K562 (cell line): ENCODE data around the gene USP22. TPM values are rescaled to one million over a fixed set of nuclear protein-coding genes. Genes with fewer than 3 reads are reported as not detected.

ENCODE experiments used
- ATAC-seq: fragments of 200-7000 bp; cut with Tn5 transposase; 3 replicates; pipeline ENCODE4 v1.9.1; 2020; ENCODE audit warnings: moderate library complexity
- BruUV-seq: library from RNA; stranded (reverse); fragments of 400-500 nt; replicated peaks from 2 replicates; lab custom pipeline; 2021; lab: Mats Ljungman, UMichigan
- CTCF ChIA-PET: fragments of 300-600 bp; formaldehyde crosslinking; extraction: SDS; loops from one replicate; lab custom pipeline; 2021; ENCODE audit warnings: low intra/inter-chr PET ratio; lab: Yijun Ruan, JAX
- POLR2A ChIA-PET: fragments of 300-600, 350-650 bp; sonication (Branson Sonifier 250); formaldehyde crosslinking; extraction: SDS; loops from one replicate; lab custom pipeline; 2021; ENCODE audit warnings: antibody characterized with exemption, inconsistent platforms; lab: Yijun Ruan, JAX
- DNase-seq, 4 experiments: peaks; one replicate each; pipeline versions ENCODE4 v3.0.0 to v3.0.0-alpha.2; 2011 to 2018; ENCODE audit warnings: low spot score in 3 of 4, mixed read lengths in 3 of 4; ENCODE audit errors: extremely low read depth in 1 of 4
- FAIRE-seq: peaks from 2 replicates; lab custom pipeline; 2011; peaks lifted over from hg19 to GRCh38; lab: Jason Lieb, UNC
- H2AFZ ChIP-seq: 2 replicates; pipeline ENCODE4 v1.6.0; 2011; ENCODE audit warnings: low read depth, low read length, control low read depth, inconsistent platforms
- H3K27ac ChIP-seq: fragments of 200-600 bp; 3 replicates; pipeline ENCODE4 v1.8.0; 2011; ENCODE audit warnings: low read depth, mild to moderate bottlenecking, control low read depth, inconsistent platforms, low read length, moderate library complexity, mixed read lengths; ENCODE audit errors: extremely low read depth
- H3K27me3 ChIP-seq, 2 experiments: fragments of 300-600 bp in 1 of 2; 2 replicates in 1 of 2; 3 replicates in 1 of 2; pipeline versions ENCODE4 v1.6.0 to v1.8.0; 2011; ENCODE audit warnings: inconsistent platforms in 2 of 2, low read length in 2 of 2, mild to moderate bottlenecking in 1 of 2, mixed read lengths in 1 of 2, moderate library complexity in 1 of 2; ENCODE audit not compliant: control insufficient read depth in 2 of 2, insufficient read depth in 2 of 2
- H3K36me3 ChIP-seq: fragments of 300-600 bp; 3 replicates; pipeline ENCODE4 v1.8.0; 2011; ENCODE audit warnings: mild to moderate bottlenecking, low read length, inconsistent platforms; ENCODE audit not compliant: control insufficient read depth, insufficient read depth
- H3K4me1 ChIP-seq, 2 experiments: fragments of 200-600 bp in 1 of 2; replicated peaks in 1 of 2; 2 replicates in 1 of 2; 3 replicates in 1 of 2; pipeline versions ENCODE4 v1.5.1 to v1.8.0; 2011; ENCODE audit warnings: inconsistent platforms in 2 of 2, low read length in 2 of 2, mild to moderate bottlenecking in 1 of 2, mixed read lengths in 1 of 2, moderate library complexity in 1 of 2; ENCODE audit not compliant: control insufficient read depth in 2 of 2, insufficient read depth in 2 of 2
- H3K4me2 ChIP-seq: 2 replicates; pipeline ENCODE4 v1.6.1; 2011; ENCODE audit warnings: low read length, control low read depth, inconsistent platforms, mixed read lengths; ENCODE audit not compliant: insufficient read depth
- H3K4me3 ChIP-seq: fragments of 200-600 bp; sonication (generic), shearing (Covaris generic); 2 replicates; pipeline ENCODE4 v1.5.1; 2016; ENCODE audit warnings: control low read depth, inconsistent platforms
- H3K79me2 ChIP-seq: fragments of 200-600 bp; 3 replicates; pipeline ENCODE4 v1.8.0; 2011; ENCODE audit warnings: low read length, inconsistent platforms; ENCODE audit not compliant: control insufficient read depth, insufficient read depth
- H3K9ac ChIP-seq, 2 experiments: 2 replicates each; pipeline versions ENCODE4 v1.6.0 to v1.6.1; 2011; ENCODE audit warnings: low read depth in 2 of 2, low read length in 2 of 2, control low read depth in 1 of 2, inconsistent platforms in 1 of 2, mild to moderate bottlenecking in 1 of 2, mixed read lengths in 1 of 2; ENCODE audit not compliant: insufficient read depth in 1 of 2
- H3K9me1 ChIP-seq: one replicate; pipeline ENCODE4 v1.6.0; 2011; ENCODE audit warnings: inconsistent platforms, mild to moderate bottlenecking, low read length, moderate library complexity; ENCODE audit not compliant: control insufficient read depth, insufficient read depth
- H3K9me3 ChIP-seq: replicated peaks from 2 replicates; pipeline ENCODE4 v1.5.1; 2011; ENCODE audit warnings: low read depth, low read length, inconsistent platforms; ENCODE audit not compliant: control insufficient read depth, insufficient read depth
- H4K20me1 ChIP-seq: replicated peaks from 2 replicates; pipeline ENCODE4 v1.6.1; 2011; ENCODE audit warnings: low read length, inconsistent platforms, mixed read lengths; ENCODE audit not compliant: control insufficient read depth, insufficient read depth
- ERF ChIP-seq: fragments of 450-650 bp; formaldehyde crosslinking; IDR thresholded peaks from 2 replicates; pipeline ENCODE4 v1.4.0; 2020; ENCODE audit warnings: mild to moderate bottlenecking, mixed read lengths
- RBM17 ChIP-seq: fragments of 200-400 bp; formaldehyde crosslinking; IDR thresholded peaks from 2 replicates; pipeline ENCODE4 v1.6.1; 2017; ENCODE audit warnings: low read depth, mild to moderate bottlenecking, low read length, borderline replicate concordance
- STAT5A ChIP-seq: IDR thresholded peaks from 2 replicates; pipeline ENCODE4 v1.6.1; 2012; ENCODE audit warnings: low read length, inconsistent platforms, borderline replicate concordance
- ZC3H11A ChIP-seq: IDR thresholded peaks from 2 replicates; pipeline ENCODE4 v1.6.1; 2012; ENCODE audit warnings: low read depth, low read length, improper control_type of control experiment
- ZNF217 ChIP-seq: sonication (generic); formaldehyde crosslinking; IDR thresholded peaks from 2 replicates; pipeline ENCODE4 v1.8.0; 2022; ENCODE audit warnings: mild to moderate bottlenecking, missing genetic modification reagents
- ZNF354B ChIP-seq: fragments of 250-450 bp; sonication (Bioruptor Pico); IDR thresholded peaks from 2 replicates; pipeline ENCODE4 v1.4.0; 2020
- WGBS: fragments of 100-300 bp; shearing (Covaris generic); methylation state at CpG from one replicate; pipeline ENCODE4 v1.1.6; 2016; ENCODE audit warnings: low coverage, mixed read lengths; ENCODE audit not compliant: insufficient coverage; ENCODE audit errors: missing lambda C conversion rate; 5-methylcytosine and 5-hydroxymethylcytosine counted together
- in situ Hi-C: fragments of 300-500 bp; cut with MboI; formaldehyde crosslinking; loops from 4 replicates; pipeline ENCODE4 v1.15.0; 2018; ENCODE audit warnings: inconsistent platforms, mixed read lengths
- intact Hi-C: fragments of 100-400 bp; cut with micrococcal nuclease; formaldehyde crosslinking; loops from 2 replicates; pipeline ENCODE4 v1.14.2; 2022
- polyA plus RNA-seq, 8 experiments: library from polyadenylated mRNA; depleted of rRNA in 4 of 8; stranded (reverse) in 5 of 8; unstranded in 3 of 8; fragments of >200 nt; fragmentation: Nextera tagmentation in 2 of 8; fragmentation: Illumina TruSeq in 1 of 8; extraction: Ambion mirVana in 2 of 8; extraction: Trizol in 1 of 8; gene quantifications; 2 replicates each; pipeline versions ENCODE4 v1.2.1 to v1.2.3, GENCODE V29; 2011 to 2014; ENCODE audit warnings: inconsistent platforms in 1 of 8, missing spikeins in 1 of 8
- total RNA-seq, 7 experiments: library from RNA; depleted of rRNA in 6 of 7; stranded (reverse); fragments of >200 nt in 6 of 7; fragmentation: Illumina TruSeq in 2 of 7; extraction: Trizol in 2 of 7; gene quantifications; 2 replicates each; pipeline versions ENCODE4 v1.2.1 to v1.2.3, GENCODE V29; 2011 to 2021; ENCODE audit warnings: low replicate concordance in 1 of 7
- TF ChIP-seq, protein P1 (sequence below), 2 experiments: fragments of 450-650 bp in 1 of 2; IDR thresholded peaks; 2 replicates each; pipeline ENCODE4 v1.6.1; 2011 to 2017; ENCODE audit warnings: low read depth in 2 of 2, antibody characterized with exemption in 1 of 2, borderline replicate concordance in 1 of 2, low read length in 1 of 2, mild to moderate bottlenecking in 1 of 2, mixed read lengths in 1 of 2; ENCODE audit not compliant: control insufficient read depth in 1 of 2
- TF ChIP-seq, protein P2 (sequence below): IDR thresholded peaks from 2 replicates; pipeline ENCODE4 v1.6.1; 2014; ENCODE audit warnings: antibody characterized with exemption

Gene USP22
- total and polyA plus RNA-seq, 9 of the 15 experiments (the other 6 are each of a cell fraction or from before 2014, with no cell fraction given) = 6.5 to 113 (median 58.9) TPM

DNA sequence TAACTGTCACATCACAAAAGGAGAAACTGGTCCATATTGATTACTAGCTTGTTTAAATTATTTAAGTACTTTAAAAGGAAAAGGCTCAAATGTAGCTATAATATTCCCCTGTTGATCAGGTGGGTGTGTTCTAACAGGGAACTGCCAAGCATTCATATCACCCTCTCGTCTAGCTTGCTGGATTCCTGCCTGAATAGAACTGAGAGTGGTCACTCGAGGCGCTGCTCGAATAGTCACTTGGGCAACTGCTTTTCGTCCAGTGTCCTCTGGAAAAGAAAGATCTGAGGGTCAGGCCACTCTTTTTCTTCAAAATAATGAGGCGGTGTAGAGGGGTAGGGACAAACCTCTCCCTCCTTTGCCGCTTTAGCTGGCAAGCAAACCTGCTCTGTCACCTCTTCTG, 36.4 kb upstream of the USP22 start:
- Histone ChIP-seq H3K79me2 (no peaks in the 10 kb centered on the region), H3K4me3 (no peak overlapping the region), H3K36me3 (no peaks in the 10 kb centered on the region), H3K4me1 (no peaks in the 10 kb centered on the region), H3K27ac (no peak overlapping the region), H3K4me2 (no peak overlapping the region), H3K9me3 (no peaks in the 10 kb centered on the region), H2AFZ (no peak overlapping the region), H3K9me1 (no peaks in the 10 kb centered on the region), H3K27me3 (no peaks in the 10 kb centered on the region; a peak in 2 of 5 replicates), H4K20me1 (no peaks in the 10 kb centered on the region), H3K9ac (no peak overlapping the region)
- FAIRE-seq (no peak), ATAC-seq (no peak), DNase-seq (no peak)
- POLR2A ChIA-PET = interaction anchor here (0.8 to 1.3 kb wide), 2 partner anchors 11 to 13 kb away, joined by 4 to 5 read pairs; no protein-coding TSS in a partner anchor
- in situ Hi-C loops (no loop called here), intact Hi-C loops (no loop called here)
- CTCF ChIA-PET = no interaction called here
- 2% methylated on average over 6 of the region's 7 CpGs for WGBS
- no TSS peak for BruUV-seq
- TF ChIP-seq ERF (no peak), STAT5A (no peak), ZNF354B (CRISPR knock-in tag) (no peak), ZC3H11A (no peak), RBM17 (no peak), ZNF217 (CRISPR knock-in tag) (no peak)
- TF ChIP-seq, protein P1, sequence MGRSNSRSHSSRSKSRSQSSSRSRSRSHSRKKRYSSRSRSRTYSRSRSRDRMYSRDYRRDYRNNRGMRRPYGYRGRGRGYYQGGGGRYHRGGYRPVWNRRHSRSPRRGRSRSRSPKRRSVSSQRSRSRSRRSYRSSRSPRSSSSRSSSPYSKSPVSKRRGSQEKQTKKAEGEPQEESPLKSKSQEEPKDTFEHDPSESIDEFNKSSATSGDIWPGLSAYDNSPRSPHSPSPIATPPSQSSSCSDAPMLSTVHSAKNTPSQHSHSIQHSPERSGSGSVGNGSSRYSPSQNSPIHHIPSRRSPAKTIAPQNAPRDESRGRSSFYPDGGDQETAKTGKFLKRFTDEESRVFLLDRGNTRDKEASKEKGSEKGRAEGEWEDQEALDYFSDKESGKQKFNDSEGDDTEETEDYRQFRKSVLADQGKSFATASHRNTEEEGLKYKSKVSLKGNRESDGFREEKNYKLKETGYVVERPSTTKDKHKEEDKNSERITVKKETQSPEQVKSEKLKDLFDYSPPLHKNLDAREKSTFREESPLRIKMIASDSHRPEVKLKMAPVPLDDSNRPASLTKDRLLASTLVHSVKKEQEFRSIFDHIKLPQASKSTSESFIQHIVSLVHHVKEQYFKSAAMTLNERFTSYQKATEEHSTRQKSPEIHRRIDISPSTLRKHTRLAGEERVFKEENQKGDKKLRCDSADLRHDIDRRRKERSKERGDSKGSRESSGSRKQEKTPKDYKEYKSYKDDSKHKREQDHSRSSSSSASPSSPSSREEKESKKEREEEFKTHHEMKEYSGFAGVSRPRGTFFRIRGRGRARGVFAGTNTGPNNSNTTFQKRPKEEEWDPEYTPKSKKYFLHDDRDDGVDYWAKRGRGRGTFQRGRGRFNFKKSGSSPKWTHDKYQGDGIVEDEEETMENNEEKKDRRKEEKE (IDR thresholded peaks at IDR 0.05; ENCODE audit: borderline replicate concordance in 1 of 2, control insufficient read depth in 1 of 2, low read depth in 2 of 2, low read length in 1 of 2) = no peak
- TF ChIP-seq, protein P2, sequence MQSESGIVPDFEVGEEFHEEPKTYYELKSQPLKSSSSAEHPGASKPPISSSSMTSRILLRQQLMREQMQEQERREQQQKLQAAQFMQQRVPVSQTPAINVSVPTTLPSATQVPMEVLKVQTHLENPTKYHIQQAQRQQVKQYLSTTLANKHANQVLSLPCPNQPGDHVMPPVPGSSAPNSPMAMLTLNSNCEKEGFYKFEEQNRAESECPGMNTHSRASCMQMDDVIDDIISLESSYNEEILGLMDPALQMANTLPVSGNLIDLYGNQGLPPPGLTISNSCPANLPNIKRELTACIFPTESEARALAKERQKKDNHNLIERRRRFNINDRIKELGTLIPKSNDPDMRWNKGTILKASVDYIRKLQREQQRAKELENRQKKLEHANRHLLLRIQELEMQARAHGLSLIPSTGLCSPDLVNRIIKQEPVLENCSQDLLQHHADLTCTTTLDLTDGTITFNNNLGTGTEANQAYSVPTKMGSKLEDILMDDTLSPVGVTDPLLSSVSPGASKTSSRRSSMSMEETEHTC = no peak
